Measurements from ENCODE around the gene RTL10.

DNA sequence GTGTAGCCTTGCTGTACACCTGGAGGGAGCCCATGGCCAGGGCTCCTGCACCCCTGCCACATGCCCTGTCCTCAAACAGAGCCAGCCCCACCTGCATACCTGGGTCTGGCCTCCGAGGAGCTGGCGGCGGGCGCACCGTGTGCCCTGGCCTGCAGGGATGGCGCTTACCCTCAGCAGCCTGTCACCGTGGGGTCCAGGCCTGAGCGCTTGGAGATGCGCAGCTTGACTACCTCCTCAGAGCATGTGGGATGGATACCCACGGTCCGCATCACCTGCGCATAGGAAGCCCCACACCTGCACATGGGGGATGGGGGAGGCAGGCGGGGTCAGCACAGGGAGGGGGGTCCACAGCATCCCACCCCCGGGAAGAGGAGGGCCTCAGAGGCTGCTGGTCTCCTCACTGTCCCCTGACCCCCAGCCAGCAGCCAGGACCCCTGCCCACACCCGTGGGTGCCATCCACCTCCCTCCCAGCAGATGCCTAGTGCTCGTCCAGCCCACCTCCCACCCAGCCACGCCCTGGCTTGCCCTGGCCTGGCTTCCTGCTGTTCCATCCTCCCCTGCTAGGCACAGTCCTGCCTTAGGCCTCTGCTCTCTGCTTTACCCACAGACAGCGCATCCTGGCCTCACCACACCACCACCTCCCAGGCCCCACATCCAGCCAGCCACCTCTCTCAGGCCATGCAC, 22.4 kb upstream of the RTL10 start:
- TF ChIP-seq NFIC (IDR thresholded peaks at IDR 0.05) (no peak), YY1 (IDR thresholded peaks at IDR 0.05; ENCODE audit: low read depth) (no peak), RAD21 (IDR thresholded peaks at IDR 0.05; ENCODE audit: low read depth) (no peak), CREB1 (IDR thresholded peaks at IDR 0.05; ENCODE audit: low read depth) (no peak), EP300 (IDR thresholded peaks at IDR 0.05; ENCODE audit: borderline replicate concordance) (no peak)
- TF ChIP-seq, protein P1, sequence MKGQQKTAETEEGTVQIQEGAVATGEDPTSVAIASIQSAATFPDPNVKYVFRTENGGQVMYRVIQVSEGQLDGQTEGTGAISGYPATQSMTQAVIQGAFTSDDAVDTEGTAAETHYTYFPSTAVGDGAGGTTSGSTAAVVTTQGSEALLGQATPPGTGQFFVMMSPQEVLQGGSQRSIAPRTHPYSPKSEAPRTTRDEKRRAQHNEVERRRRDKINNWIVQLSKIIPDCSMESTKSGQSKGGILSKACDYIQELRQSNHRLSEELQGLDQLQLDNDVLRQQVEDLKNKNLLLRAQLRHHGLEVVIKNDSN (IDR thresholded peaks at IDR 0.05) = no peak

All from Ishikawa (cell line).